ENCODE data around the gene KCNN3. TPM values are rescaled to one million over a fixed set of nuclear protein-coding genes. Genes with fewer than 3 reads are reported as not detected.

KCNN3 gene
- total and polyA plus RNA-seq, 10 donors = 0.13 to 15.1 (median 7.4) TPM

- Histone ChIP-seq H3K27ac (no peak overlapping the region), H3K4me1 (peaks cover 0 to 18% (median 10%) of the 10 kb centered on the region in 6 donors), H3K9me3 (no peaks in the 10 kb centered on the region), H3K4me3 (no peak overlapping the region), H3K36me3 (no peaks in the 10 kb centered on the region), H3K27me3 (replicated peaks in 1 of 7) (no peaks in the 10 kb centered on the region)
- WGBS, 5 donors = 82 to 96% (median 85%) methylated on average over 2 of the region's 2 CpGs
- TF ChIP-seq CTCF (IDR thresholded peaks at IDR 0.05 in 8 of 11, conservative IDR thresholded peaks at IDR 0.05 in 3 of 11) = no peak
- no peak for TF ChIP-seq POLR2A (IDR thresholded peaks at IDR 0.05)
- no peak for TF ChIP-seq POLR2AphosphoS5 (IDR thresholded peaks at IDR 0.05)
- no peak for DNase-seq
- intact Hi-C loops (cut with DNase I; ENCODE audit: low total_unique reads) = no loop called here
Observed at GRCh38 chr1:154714052-154714623, 155.9 kb downstream of the KCNN3 start.

GRCh38 chr1:154713005-154713404 lies 157.1 kb downstream of the KCNN3 start:
- H3K27me3 ChIP-seq (replicated peaks in 1 of 7) = peaks cover 0 to 2% (median 0%) of the 10 kb centered on the region in 7 donors
- no peak for TF ChIP-seq POLR2A (IDR thresholded peaks at IDR 0.05)
- TF ChIP-seq CTCF (IDR thresholded peaks at IDR 0.05 in 8 of 11, conservative IDR thresholded peaks at IDR 0.05 in 3 of 11) = no peak
- no peak for TF ChIP-seq POLR2AphosphoS5 (IDR thresholded peaks at IDR 0.05)
- no peak overlapping the region for H3K4me3 ChIP-seq
- no peaks in the 10 kb centered on the region for H3K9me3 ChIP-seq
- H3K36me3 ChIP-seq = no peaks in the 10 kb centered on the region
- H3K4me1 ChIP-seq = peaks cover 0 to 18% (median 10%) of the 10 kb centered on the region in 6 donors
- no peak for DNase-seq
- 91 to 95% (median 93%) methylated on average over 11 of the region's 11 CpGs for WGBS, 5 donors
- intact Hi-C loops (cut with DNase I; ENCODE audit: low total_unique reads) = no loop called here
- H3K27ac ChIP-seq = no peak overlapping the region

GRCh38 chr1:154712166-154712810 lies 157.8 kb downstream of the KCNN3 start:
- WGBS, 5 donors = 88 to 95% (median 91%) methylated on average over 11 of the region's 11 CpGs
- intact Hi-C loops (cut with DNase I; ENCODE audit: low total_unique reads) = no loop called here
- Histone ChIP-seq H3K27me3 (replicated peaks in 1 of 7) (peaks cover 0 to 4% (median 0%) of the 10 kb centered on the region in 7 donors), H3K27ac (no peak overlapping the region), H3K4me3 (no peak overlapping the region), H3K9me3 (no peaks in the 10 kb centered on the region), H3K4me1 (peaks cover 0 to 18% (median 10%) of the 10 kb centered on the region in 6 donors), H3K36me3 (no peaks in the 10 kb centered on the region)
- no peak for TF ChIP-seq POLR2AphosphoS5 (IDR thresholded peaks at IDR 0.05)
- TF ChIP-seq CTCF (IDR thresholded peaks at IDR 0.05 in 8 of 11, conservative IDR thresholded peaks at IDR 0.05 in 3 of 11) = no peak
- TF ChIP-seq POLR2A (IDR thresholded peaks at IDR 0.05) = no peak
- no peak for DNase-seq

- Histone ChIP-seq H3K36me3 (no peaks in the 10 kb centered on the region), H3K9me3 (no peaks in the 10 kb centered on the region), H3K4me1 (peaks cover 0 to 18% (median 10%) of the 10 kb centered on the region in 6 donors), H3K27ac (no peak overlapping the region), H3K27me3 (replicated peaks in 1 of 7) (peaks cover 0 to 4% (median 0%) of the 10 kb centered on the region in 7 donors), H3K4me3 (no peak overlapping the region)
- intact Hi-C loops (cut with DNase I; ENCODE audit: low total_unique reads) = no loop called here
- 54 to 97% (median 72%) methylated on average over 1 of the region's 1 CpG for WGBS, 5 donors
- TF ChIP-seq CTCF (IDR thresholded peaks at IDR 0.05 in 8 of 11, conservative IDR thresholded peaks at IDR 0.05 in 3 of 11) (no peak), POLR2A (IDR thresholded peaks at IDR 0.05) (no peak), POLR2AphosphoS5 (IDR thresholded peaks at IDR 0.05) (no peak)
- no peak for DNase-seq
Observed at GRCh38 chr1:154711416-154711815, 158.7 kb downstream of the KCNN3 start.
